Gastrocnemius medialis (tissue), 4 donors: ENCODE data around the gene LRRC45. TPM values are rescaled to one million over a fixed set of nuclear protein-coding genes. Genes with fewer than 3 reads are reported as not detected.

Experiments
- ATAC-seq, 2 donors: fragments of 150-250 bp; one replicate each; pipeline ENCODE4 v1.9.1; 2016
- DNase-seq, 2 donors: peaks; one replicate each; pipeline ENCODE4 v3.0.0-alpha.2; 2019
- H3K27ac ChIP-seq, 4 donors: fragments of 200-600 bp; sonication (generic); 1 replicate in 1 of 4; 2 replicates in 3 of 4; pipeline ENCODE4 v1.5.1; 2016 to 2018; ENCODE audit warnings: mild to moderate bottlenecking in 2 of 4, moderate library complexity in 1 of 4
- H3K27me3 ChIP-seq, 3 donors: fragments of 200-600 bp; sonication (generic) in 2 of 3; 1 replicate in 1 of 3; 2 replicates in 2 of 3; pipeline versions ENCODE4 v1.5.1 to v1.6.0; 2016 to 2019; ENCODE audit warnings: mild to moderate bottlenecking in 1 of 3, moderate library complexity in 1 of 3
- H3K36me3 ChIP-seq, 2 donors: fragments of 200-600 bp; sonication (generic) in 1 of 2; one replicate each; pipeline ENCODE4 v1.5.1; 2017 to 2018
- H3K4me1 ChIP-seq, 2 donors: fragments of 200-600 bp; sonication (generic) in 1 of 2; one replicate each; pipeline ENCODE4 v1.5.1; 2016 to 2017; ENCODE audit warnings: mild to moderate bottlenecking in 2 of 2
- H3K4me3 ChIP-seq, 4 donors: fragments of 200-600 bp; sonication (generic) in 3 of 4; 1 replicate in 1 of 4; 2 replicates in 3 of 4; pipeline ENCODE4 v1.5.1; 2016 to 2019; ENCODE audit warnings: mild to moderate bottlenecking in 2 of 4
- H3K9me3 ChIP-seq, 3 donors: fragments of 200-600 bp; sonication (generic) in 2 of 3; 1 replicate in 1 of 3; 2 replicates in 2 of 3; pipeline ENCODE4 v1.5.1; 2016 to 2019
- CTCF ChIP-seq, 5 experiments: fragments of 450-650 bp in 3 of 5; fragments of 200-600 bp in 2 of 5; sonication (generic) in 2 of 5; IDR thresholded peaks in 4 of 5; conservative IDR thresholded peaks in 1 of 5; 1 replicate in 4 of 5; 2 replicates in 1 of 5; pipeline ENCODE4 v1.5.1; 2016 to 2019; ENCODE audit warnings: antibody characterized with exemption in 5 of 5, mild to moderate bottlenecking in 3 of 5, moderate library complexity in 3 of 5
- POLR2A ChIP-seq, 2 donors: fragments of 450-650 bp; IDR thresholded peaks; one replicate each; pipeline ENCODE4 v1.6.1; 2017; ENCODE audit warnings: antibody characterized with exemption in 2 of 2, mild to moderate bottlenecking in 2 of 2, moderate library complexity in 2 of 2
- in situ Hi-C, 4 donors: fragments of 200-750 bp; cut with MboI; loops; one replicate each; pipeline versions ENCODE4 v1.15.0 to v1.8.0; 2017; ENCODE audit warnings: low sequenced_read_pairs in 4 of 4
- intact Hi-C: fragments of 100-400 bp; cut with DNase I; formaldehyde crosslinking; loops from one replicate; pipeline ENCODE4 v1.15.1; 2023; ENCODE audit warnings: low total_unique reads
- total RNA-seq, 4 donors: library from RNA; depleted of rRNA; stranded (reverse); fragments of >200 nt; gene quantifications; one replicate each; pipeline versions ENCODE4 v1.1.0 to v1.2.3, GENCODE V29; 2016

The LRRC45 gene
- total RNA-seq, 4 donors from 2014 or later: 1.1 to 5.0 (median 3.8) TPM

GRCh38 chr17:82079001-82079677 lies 56.0 kb downstream of the LRRC45 start:
- in situ Hi-C loops (no loop called here), intact Hi-C loops (loop anchor here (10.0 kb wide), 1 partner anchor 74 kb away; no protein-coding TSS in a partner anchor)
- H3K36me3 ChIP-seq: peaks cover 0 to 49% of the 10 kb centered on the region in 2 donors

GRCh38 chr17:82080048-82080788 lies 57.1 kb downstream of the LRRC45 start:
- H3K4me3 ChIP-seq: no peak overlapping the region
- in situ Hi-C loops: no loop called here
- DNase-seq (no peak), ATAC-seq (no peak)
- no peaks in the 10 kb centered on the region for H3K27me3 ChIP-seq
- no peak overlapping the region for H3K27ac ChIP-seq
- no peaks in the 10 kb centered on the region for H3K9me3 ChIP-seq
- intact Hi-C loops: no loop called here
- peaks cover 0 to 59% of the 10 kb centered on the region in 2 donors for H3K36me3 ChIP-seq
- no peaks in the 10 kb centered on the region for H3K4me1 ChIP-seq
- no peak for TF ChIP-seq CTCF (IDR thresholded peaks at IDR 0.05 in 4 of 5, conservative IDR thresholded peaks at IDR 0.05 in 1 of 5)

More at GRCh38 chr17:82079001-82079677, 56.0 kb downstream of the LRRC45 start:
- DNase-seq (no peak), ATAC-seq (no peak)
- no peaks in the 10 kb centered on the region for H3K9me3 ChIP-seq
- H3K4me1 ChIP-seq: no peaks in the 10 kb centered on the region
- no peak overlapping the region for H3K4me3 ChIP-seq
- no peaks in the 10 kb centered on the region for H3K27me3 ChIP-seq
- TF ChIP-seq POLR2A (IDR thresholded peaks at IDR 0.05): no peak
- TF ChIP-seq CTCF (IDR thresholded peaks at IDR 0.05 in 4 of 5, conservative IDR thresholded peaks at IDR 0.05 in 1 of 5): no peak
- H3K27ac ChIP-seq: no peak overlapping the region

Other genes starting within 250 kb of the LRRC45 start
- gene GCGR, start 219.2 kb upstream of the LRRC45 start, total RNA-seq: under 1 TPM in 1 of 4 donors, not detected in 3; 0.29 TPM
- gene MCRIP1, start 190.0 kb upstream of the LRRC45 start, total RNA-seq: 10 to 100 TPM in 3 of 4 donors, 1 to 10 TPM in 1; 8.3 to 36.2 (median 25.2) TPM
- gene PPP1R27, start 188.3 kb upstream of the LRRC45 start, total RNA-seq: 100 to 1,000 TPM; 245 to 708 (median 400) TPM
- 100 to 1,000 TPM; 497 to 717 (median 621) TPM for gene P4HB, start 162.8 kb upstream of the LRRC45 start, total RNA-seq
- gene ARHGDIA, start 152.0 kb upstream of the LRRC45 start, total RNA-seq: 100 to 1,000 TPM in 1 of 4 donors, 10 to 100 TPM in 3; 52.1 to 122 (median 64.4) TPM
- gene ALYREF, start 131.7 kb upstream of the LRRC45 start, total RNA-seq: 10 to 100 TPM; 40.9 to 65.3 (median 50.7) TPM
- gene ANAPC11, start 131.6 kb upstream of the LRRC45 start, total RNA-seq: 100 to 1,000 TPM; 173 to 258 (median 197) TPM
- gene NPB, start 121.1 kb upstream of the LRRC45 start, total RNA-seq: 1 to 10 TPM in 2 of 4 donors, under 1 TPM in 1, not detected in 1; 0.46 to 1.4 (median 1.1) TPM
- gene PCYT2, start 111.9 kb upstream of the LRRC45 start, total RNA-seq: 10 to 100 TPM; 22.6 to 44.8 (median 37.1) TPM
- 10 to 100 TPM in 1 of 4 donors, 1 to 10 TPM in 3; 7.2 to 11.4 (median 8.3) TPM for gene SIRT7, start 105.1 kb upstream of the LRRC45 start, total RNA-seq
- 10 to 100 TPM; 37.1 to 65.5 (median 51.9) TPM for gene MAFG, start 95.6 kb upstream of the LRRC45 start, total RNA-seq
- gene PYCR1, start 86.0 kb upstream of the LRRC45 start, total RNA-seq: 10 to 100 TPM in 3 of 4 donors, 1 to 10 TPM in 1; 5.6 to 16.8 (median 11.6) TPM
- 10 to 100 TPM in 2 of 4 donors, 1 to 10 TPM in 2; 2.9 to 24.9 (median 13.3) TPM for gene MYADML2, start 76.1 kb upstream of the LRRC45 start, total RNA-seq
- 1 to 10 TPM in 3 of 4 donors, not detected in 1; 1.7 to 1.8 (median 1.7) TPM for gene NOTUM, start 62.1 kb upstream of the LRRC45 start, total RNA-seq
- 10 to 100 TPM; 24.0 to 44.7 (median 32.0) TPM for gene ASPSCR1, start 45.7 kb upstream of the LRRC45 start, total RNA-seq
- 10 to 100 TPM; 41.2 to 62.7 (median 57.0) TPM for gene CENPX, start 427 bp upstream of the LRRC45 start, total RNA-seq
- 1 to 10 TPM in 1 of 4 donors, under 1 TPM in 1, not detected in 2; 0.42 to 2.0 TPM for gene RAC3, start 8.4 kb downstream of the LRRC45 start, total RNA-seq
- 100 to 1,000 TPM; 130 to 296 (median 223) TPM for gene DCXR, start 14.4 kb downstream of the LRRC45 start, total RNA-seq
- 10 to 100 TPM; 29.6 to 64.9 (median 49.1) TPM for gene RFNG, start 28.5 kb downstream of the LRRC45 start, total RNA-seq
- 100 to 1,000 TPM; 119 to 174 (median 137) TPM for gene GPS1, start 28.6 kb downstream of the LRRC45 start, total RNA-seq
- 100 to 1,000 TPM in 2 of 4 donors, 10 to 100 TPM in 2; 54.6 to 119 (median 83.2) TPM for gene DUS1L, start 42.5 kb downstream of the LRRC45 start, total RNA-seq
- gene FASN, start 74.9 kb downstream of the LRRC45 start, total RNA-seq: 10 to 100 TPM; 16.3 to 34.5 (median 26.3) TPM
- gene CCDC57, start 189.5 kb downstream of the LRRC45 start, total RNA-seq: 10 to 100 TPM in 1 of 4 donors, 1 to 10 TPM in 3; 3.7 to 11.3 (median 5.1) TPM
- gene SLC16A3, start 205.7 kb downstream of the LRRC45 start, total RNA-seq: 100 to 1,000 TPM in 2 of 4 donors, 10 to 100 TPM in 2; 46.0 to 173 (median 126) TPM